Tibial nerve (tissue), 3 donors: ENCODE results near the gene DPP4.

Source experiments
- CTCF ChIP-seq, 5 experiments: fragments of 200-600 bp in 3 of 5; fragments of 450-650 bp in 2 of 5; sonication (generic) in 3 of 5; IDR thresholded peaks; one replicate each; pipeline ENCODE4 v1.5.1; 2016 to 2019; ENCODE audit warnings: antibody characterized with exemption in 5 of 5, mild to moderate bottlenecking in 3 of 5, moderate library complexity in 2 of 5
- POLR2A ChIP-seq, 2 donors: fragments of 450-650 bp; IDR thresholded peaks; one replicate each; pipeline ENCODE4 v1.6.1; 2017; ENCODE audit warnings: antibody characterized with exemption in 2 of 2, mild to moderate bottlenecking in 2 of 2, moderate library complexity in 2 of 2

- TF ChIP-seq CTCF (IDR thresholded peaks at IDR 0.05) = no peak
- TF ChIP-seq POLR2A (IDR thresholded peaks at IDR 0.05) = no peak
Observed at GRCh38 chr2:162065767-162066166, 8.2 kb downstream of the DPP4 start.
